ENCODE results near the gene DLG1. TPM values are rescaled to one million over a fixed set of nuclear protein-coding genes. Genes with fewer than 3 reads are reported as not detected.

Gene DLG1
- polyA plus RNA-seq, 1 donor = 39.6 TPM

GRCh38 chr3:196995646-196996355, 302.6 kb downstream of the DLG1 start:
- no peak for DNase-seq

GRCh38 chr3:196995027-196995426, 303.4 kb downstream of the DLG1 start:
- DNase-seq = no peak

- no peak for DNase-seq
Measured at GRCh38 chr3:196994056-196994455, 304.4 kb downstream of the DLG1 start.

Data from hindlimb muscle (tissue), 1 donor.